ENCODE results near the gene DRICH1. TPM values are rescaled to one million over a fixed set of nuclear protein-coding genes. Genes with fewer than 3 reads are reported as not detected.

Gene DRICH1
- total RNA-seq, 6 donors from 2014 or later: 0.30 to 5.8 (median 0.81) TPM; not detected in 1

DNA sequence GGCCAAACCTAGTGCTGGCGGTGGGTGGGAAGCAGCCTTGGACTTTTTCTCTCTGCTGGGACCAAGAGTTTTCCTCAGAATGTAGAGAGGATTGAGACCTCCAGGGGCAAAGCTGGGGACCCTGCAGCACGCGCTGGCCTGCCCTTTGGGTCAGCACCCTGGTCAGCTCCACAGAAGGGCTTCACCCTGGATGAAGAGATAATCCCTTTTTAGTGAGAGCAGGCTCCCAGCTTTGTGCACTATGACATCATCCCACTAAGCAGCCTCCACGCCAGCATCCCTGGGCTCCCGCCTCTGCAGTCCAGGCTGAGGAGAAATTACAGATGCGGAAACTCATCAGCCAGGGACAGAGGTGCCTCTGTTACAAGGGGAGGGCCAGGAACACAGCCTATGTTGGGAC is 23.5 kb downstream of the DRICH1 start:
- Histone ChIP-seq H3K27me3 (no peaks in the 10 kb centered on the region), H3K4me1 (no peaks in the 10 kb centered on the region), H3K9me3 (no peaks in the 10 kb centered on the region), H3K4me3 (no peak overlapping the region), H3K36me3 (peaks cover 0 to under 1% (median 0%) of the 10 kb centered on the region in 4 donors), H3K27ac (no peak overlapping the region)
- 80 to 84% methylated on average over 3 to 6 of the region's 6 CpGs for WGBS, 2 donors
- TF ChIP-seq, protein P1, sequence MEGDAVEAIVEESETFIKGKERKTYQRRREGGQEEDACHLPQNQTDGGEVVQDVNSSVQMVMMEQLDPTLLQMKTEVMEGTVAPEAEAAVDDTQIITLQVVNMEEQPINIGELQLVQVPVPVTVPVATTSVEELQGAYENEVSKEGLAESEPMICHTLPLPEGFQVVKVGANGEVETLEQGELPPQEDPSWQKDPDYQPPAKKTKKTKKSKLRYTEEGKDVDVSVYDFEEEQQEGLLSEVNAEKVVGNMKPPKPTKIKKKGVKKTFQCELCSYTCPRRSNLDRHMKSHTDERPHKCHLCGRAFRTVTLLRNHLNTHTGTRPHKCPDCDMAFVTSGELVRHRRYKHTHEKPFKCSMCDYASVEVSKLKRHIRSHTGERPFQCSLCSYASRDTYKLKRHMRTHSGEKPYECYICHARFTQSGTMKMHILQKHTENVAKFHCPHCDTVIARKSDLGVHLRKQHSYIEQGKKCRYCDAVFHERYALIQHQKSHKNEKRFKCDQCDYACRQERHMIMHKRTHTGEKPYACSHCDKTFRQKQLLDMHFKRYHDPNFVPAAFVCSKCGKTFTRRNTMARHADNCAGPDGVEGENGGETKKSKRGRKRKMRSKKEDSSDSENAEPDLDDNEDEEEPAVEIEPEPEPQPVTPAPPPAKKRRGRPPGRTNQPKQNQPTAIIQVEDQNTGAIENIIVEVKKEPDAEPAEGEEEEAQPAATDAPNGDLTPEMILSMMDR (IDR thresholded peaks at IDR 0.05): no peak
- TF ChIP-seq EP300 (IDR thresholded peaks at IDR 0.05): no peak
- TF ChIP-seq POLR2AphosphoS5 (IDR thresholded peaks at IDR 0.05): no peak
- TF ChIP-seq POLR2A (IDR thresholded peaks at IDR 0.05): no peak
- ATAC-seq (ENCODE audit: low FRiP score in 2 of 2) (no peak), DNase-seq (no peak)

DNA sequence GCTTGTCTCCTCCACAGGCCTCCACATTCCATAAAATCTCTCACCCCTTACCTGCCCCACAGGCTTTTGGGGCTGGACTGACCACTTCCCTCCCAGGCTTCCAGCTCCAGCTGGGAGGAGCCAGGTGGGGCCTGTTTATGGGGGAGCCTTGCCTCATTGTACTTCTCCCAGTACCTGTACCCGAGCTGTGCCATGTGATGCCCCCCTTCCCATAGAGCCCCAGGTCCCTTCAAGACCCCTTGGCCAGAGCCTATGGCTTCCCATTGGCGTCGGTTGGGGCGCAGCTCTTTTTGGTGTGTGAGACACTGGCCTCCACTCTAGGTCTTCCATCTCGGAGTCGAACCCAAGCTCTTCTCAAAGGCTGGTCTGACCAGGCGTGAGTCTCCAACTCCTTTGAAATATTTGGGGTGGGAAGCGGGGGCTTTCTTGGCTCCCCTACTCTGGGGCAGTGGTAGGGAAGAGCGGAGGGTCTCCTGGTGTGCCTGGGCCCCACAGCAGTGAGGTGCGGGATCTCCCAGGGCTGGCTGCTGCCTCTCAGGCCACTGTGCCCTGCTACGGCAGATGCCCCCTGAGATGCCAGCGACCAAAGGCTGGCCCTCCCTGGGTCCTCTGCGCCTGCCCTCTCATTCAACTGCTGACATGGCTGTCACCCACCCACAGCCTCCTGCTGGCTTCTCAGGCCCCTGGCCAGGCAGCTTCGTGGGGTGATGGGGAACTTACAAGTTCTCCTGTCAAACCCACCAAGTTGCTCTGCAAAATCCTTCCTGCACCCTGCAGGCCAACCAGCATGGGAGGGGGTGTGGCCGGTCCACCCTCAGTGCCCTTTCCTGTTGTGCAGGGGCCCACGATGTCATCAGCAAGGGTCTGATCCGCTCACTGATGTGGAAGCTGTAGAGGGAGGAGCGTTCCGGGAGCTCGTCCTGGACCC is 25.7 kb downstream of the DRICH1 start:
- Histone ChIP-seq H3K4me3 (no peak overlapping the region), H3K4me1 (no peaks in the 10 kb centered on the region), H3K36me3 (no peaks in the 10 kb centered on the region), H3K9me3 (no peaks in the 10 kb centered on the region), H3K27ac (no peak overlapping the region), H3K27me3 (no peaks in the 10 kb centered on the region)
- 90% methylated on average over 11 to 12 of the region's 20 CpGs for WGBS, 2 donors
- ATAC-seq (ENCODE audit: low FRiP score in 2 of 2) (no peak), DNase-seq (peak in 1 of 2 donors; percentile 42)
- TF ChIP-seq, protein P1 (IDR thresholded peaks at IDR 0.05): no peak
- TF ChIP-seq POLR2A (IDR thresholded peaks at IDR 0.05) (no peak), POLR2AphosphoS5 (IDR thresholded peaks at IDR 0.05) (no peak), EP300 (IDR thresholded peaks at IDR 0.05) (no peak)

DNA sequence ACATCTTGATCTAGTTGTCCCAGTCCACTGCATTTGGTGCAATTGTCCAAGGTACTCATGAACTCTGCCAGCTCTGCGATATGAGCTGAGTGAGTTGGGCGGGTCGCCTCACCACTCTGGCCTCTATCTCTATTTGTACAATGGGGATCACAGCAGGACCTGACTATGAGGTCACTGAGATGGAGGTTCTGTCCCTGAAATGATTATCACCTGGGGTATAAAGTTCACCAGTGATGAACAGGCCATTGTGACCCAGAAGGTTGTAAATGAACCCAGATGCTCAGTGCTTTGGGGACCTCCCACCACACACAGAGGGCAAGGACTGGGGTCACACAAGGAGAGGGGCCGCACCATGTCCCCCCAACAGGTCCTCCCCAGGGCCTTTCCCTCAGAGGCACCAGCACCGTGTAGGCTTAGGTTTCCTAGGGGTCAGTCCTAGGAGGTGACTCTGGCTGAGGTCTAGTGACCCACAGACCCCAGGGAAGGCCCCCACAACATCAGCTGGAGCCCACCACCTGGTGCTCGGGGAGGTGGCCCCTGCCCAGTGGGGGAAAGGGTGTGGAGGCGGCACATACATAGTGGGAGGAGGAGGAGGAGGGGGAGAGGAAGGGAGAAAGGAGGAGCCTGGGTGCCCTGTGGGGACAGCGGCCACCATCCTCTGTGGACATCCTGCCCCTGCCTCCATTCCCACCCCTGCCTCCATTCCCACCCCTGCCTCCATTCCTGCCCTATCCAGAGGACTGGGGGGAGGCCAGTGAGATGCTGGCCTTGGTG is 27.0 kb downstream of the DRICH1 start:
- Histone ChIP-seq H3K27ac (no peak overlapping the region), H3K4me1 (no peaks in the 10 kb centered on the region), H3K9me3 (no peaks in the 10 kb centered on the region), H3K4me3 (no peak overlapping the region), H3K27me3 (no peaks in the 10 kb centered on the region), H3K36me3 (no peaks in the 10 kb centered on the region)
- ATAC-seq (ENCODE audit: low FRiP score in 2 of 2): no peak
- 89 to 92% methylated on average over 7 to 8 of the region's 8 CpGs for WGBS, 2 donors
- DNase-seq: peak in 1 of 2 donors; percentile 28
- TF ChIP-seq EP300 (IDR thresholded peaks at IDR 0.05) (no peak), POLR2AphosphoS5 (IDR thresholded peaks at IDR 0.05) (no peak), POLR2A (IDR thresholded peaks at IDR 0.05) (no peak)
- TF ChIP-seq, protein P1 (IDR thresholded peaks at IDR 0.05): no peak

DNA sequence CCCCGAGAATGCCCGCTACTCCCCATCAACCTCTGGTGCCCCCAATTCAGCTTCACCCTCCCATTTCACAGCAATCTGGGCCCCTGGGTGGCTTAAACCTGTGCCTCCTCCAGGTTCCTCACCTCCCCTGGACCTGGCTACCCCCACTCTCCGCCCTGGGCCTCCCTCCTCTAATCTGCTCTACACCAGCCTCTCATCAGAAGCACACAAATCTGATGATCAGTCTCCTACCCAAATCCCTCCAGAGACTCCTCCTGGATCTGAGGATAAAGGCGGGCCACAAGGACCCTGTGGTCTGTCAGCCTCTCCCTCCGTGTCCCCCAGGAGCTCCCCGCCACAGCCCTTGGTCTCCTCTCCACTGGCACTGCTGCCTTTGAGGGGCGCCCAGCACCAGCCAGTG is 28.9 kb downstream of the DRICH1 start:
- WGBS, 2 donors: 74 to 89% methylated on average over 7 of the region's 7 CpGs
- TF ChIP-seq, protein P1 (IDR thresholded peaks at IDR 0.05): no peak
- TF ChIP-seq EP300 (IDR thresholded peaks at IDR 0.05): no peak
- no peak for TF ChIP-seq POLR2A (IDR thresholded peaks at IDR 0.05)
- TF ChIP-seq POLR2AphosphoS5 (IDR thresholded peaks at IDR 0.05): no peak
- Histone ChIP-seq H3K27me3 (no peaks in the 10 kb centered on the region), H3K36me3 (no peaks in the 10 kb centered on the region), H3K4me3 (no peak overlapping the region), H3K27ac (no peak overlapping the region), H3K4me1 (no peaks in the 10 kb centered on the region), H3K9me3 (no peaks in the 10 kb centered on the region)
- DNase-seq (no peak), ATAC-seq (ENCODE audit: low FRiP score in 2 of 2) (no peak)
